SK-N-SH (cell line): ENCODE measurements around the gene BTG4. TPM values are rescaled to one million over a fixed set of nuclear protein-coding genes. Genes with fewer than 3 reads are reported as not detected.

Experiments
- CTCF ChIA-PET: fragments of 300-600, 350-600 bp; formaldehyde crosslinking; extraction: SDS; loops from one replicate; lab custom pipeline; 2021; lab: Yijun Ruan, JAX
- POLR2A ChIA-PET: fragments of 350-600 bp; sonication (Branson Sonifier 250); formaldehyde crosslinking; extraction: SDS; loops from one replicate; lab custom pipeline; 2020; ENCODE audit warnings: antibody characterized with exemption, inconsistent platforms; lab: Yijun Ruan, JAX
- DNase-seq: peaks from one replicate; pipeline ENCODE4 v3.0.0; 2012
- H2AFZ ChIP-seq: fragments of 200-600 bp; sonication (generic); 2 replicates; pipeline ENCODE4 v1.8.1; 2016; ENCODE audit warnings: antibody characterized with exemption, mild to moderate bottlenecking, low read depth
- H3F3A ChIP-seq: fragments of 200-600 bp; sonication (generic); replicated peaks from 2 replicates; pipeline ENCODE3; 2016; ENCODE audit warnings: antibody characterized with exemption, mild to moderate bottlenecking; ENCODE audit not compliant: insufficient read depth
- H3K27ac ChIP-seq, 2 experiments: fragments of 200-500 bp in 1 of 2; fragments of 200-600 bp in 1 of 2; sonication (Bioruptor generic) in 1 of 2; sonication (generic), shearing (Covaris generic) in 1 of 2; 2 replicates each; pipeline versions ENCODE4 v1.5.1 to v1.6.1; 2014 to 2016; ENCODE audit warnings: low read depth in 2 of 2, inconsistent platforms in 1 of 2, low read length in 1 of 2, mild to moderate bottlenecking in 1 of 2, mixed read lengths in 1 of 2
- H3K27me3 ChIP-seq: fragments of 200-600 bp; sonication (generic), shearing (Covaris generic); 2 replicates; pipeline ENCODE4 v1.6.1; 2016; ENCODE audit warnings: mixed run types; ENCODE audit not compliant: insufficient read depth
- H3K36me3 ChIP-seq, 2 experiments: fragments of 200-500 bp in 1 of 2; fragments of 200-600 bp in 1 of 2; sonication (Bioruptor generic) in 1 of 2; sonication (generic) in 1 of 2; replicated peaks in 1 of 2; 2 replicates each; pipeline versions ENCODE3 to v1.5.1; 2014 to 2016; ENCODE audit warnings: low read length in 1 of 2, mild to moderate bottlenecking in 1 of 2; ENCODE audit not compliant: insufficient read depth in 2 of 2, control insufficient read depth in 1 of 2
- H3K4me1 ChIP-seq, 2 experiments: fragments of 200-500 bp in 1 of 2; fragments of 200-600 bp in 1 of 2; sonication (Bioruptor generic) in 1 of 2; sonication (generic), shearing (Covaris generic) in 1 of 2; 2 replicates each; pipeline versions ENCODE4 v1.5.1 to v1.6.1; 2014 to 2016; ENCODE audit warnings: low read depth in 1 of 2, low read length in 1 of 2, mixed run types in 1 of 2; ENCODE audit not compliant: insufficient read depth in 2 of 2, control insufficient read depth in 1 of 2
- H3K4me2 ChIP-seq: fragments of 200-600 bp; sonication (generic), shearing (Covaris generic); 2 replicates; pipeline ENCODE4 v1.6.1; 2017; ENCODE audit warnings: mixed run types
- H3K4me3 ChIP-seq, 2 experiments: fragments of 200-500 bp in 1 of 2; fragments of 200-600 bp in 1 of 2; sonication (Bioruptor generic) in 1 of 2; sonication (generic), shearing (Covaris generic) in 1 of 2; 2 replicates each; pipeline versions ENCODE4 v1.5.1 to v1.8.1; 2014 to 2016; ENCODE audit warnings: low read depth in 2 of 2, inconsistent platforms in 1 of 2, low read length in 1 of 2, mild to moderate bottlenecking in 1 of 2, mixed read lengths in 1 of 2, moderate library complexity in 1 of 2
- H3K79me2 ChIP-seq: fragments of 200-600 bp; sonication (generic); 2 replicates; pipeline ENCODE4 v1.8.1; 2017; ENCODE audit warnings: mild to moderate bottlenecking; ENCODE audit not compliant: insufficient read depth
- H3K9ac ChIP-seq: fragments of 200-600 bp; sonication (generic); 2 replicates; pipeline ENCODE4 v1.6.1; 2017; ENCODE audit warnings: mixed run types
- H3K9me2 ChIP-seq: fragments of 200-600 bp; sonication (generic); 2 replicates; pipeline ENCODE4 v1.6.1; 2017; ENCODE audit warnings: mixed run types
- H3K9me3 ChIP-seq: fragments of 200-600 bp; sonication (generic); 2 replicates; pipeline ENCODE4 v1.6.1; 2017; ENCODE audit warnings: mixed run types, mild to moderate bottlenecking, moderate library complexity
- H4K20me1 ChIP-seq: fragments of 200-600 bp; sonication (generic); 2 replicates; pipeline ENCODE4 v1.6.1; 2017; ENCODE audit warnings: mild to moderate bottlenecking, mixed run types; ENCODE audit not compliant: insufficient read depth
- CTCF ChIP-seq: fragments of 200-600 bp; sonication (generic); IDR thresholded peaks from 2 replicates; pipeline ENCODE4 v1.6.1; 2017; ENCODE audit warnings: antibody characterized with exemption, mild to moderate bottlenecking, moderate library complexity
- ELF1 ChIP-seq: IDR thresholded peaks from 2 replicates; pipeline ENCODE4 v1.4.0; 2012
- EP300 ChIP-seq, 2 experiments: IDR thresholded peaks; 2 replicates each; pipeline versions ENCODE4 v1.4.0 to v1.6.1; 2012; ENCODE audit warnings: borderline replicate concordance in 1 of 2, low read depth in 1 of 2, low read length in 1 of 2
- EZH2phosphoT487 ChIP-seq: fragments of 200-600 bp; sonication (generic); IDR thresholded peaks from 2 replicates; pipeline ENCODE4 v1.6.1; 2017; ENCODE audit warnings: low read depth, mixed run types, mild to moderate bottlenecking, antibody characterized with exemption, moderate library complexity, borderline replicate concordance
- GABPA ChIP-seq: IDR thresholded peaks from 2 replicates; pipeline ENCODE4 v1.4.0; 2012; ENCODE audit warnings: low read depth, mild to moderate bottlenecking
- JUND ChIP-seq: IDR thresholded peaks from 2 replicates; pipeline ENCODE4 v1.4.0; 2012
- MAX ChIP-seq: IDR thresholded peaks from 2 replicates; pipeline ENCODE4 v1.4.0; 2012; ENCODE audit warnings: low read depth
- MXI1 ChIP-seq: IDR thresholded peaks from 2 replicates; pipeline ENCODE4 v1.6.1; 2012; ENCODE audit warnings: mild to moderate bottlenecking, low read depth, low read length, improper control_type of control experiment
- NFIC ChIP-seq: IDR thresholded peaks from 2 replicates; pipeline ENCODE4 v1.4.0; 2012; ENCODE audit warnings: borderline replicate concordance
- NRF1 ChIP-seq: IDR thresholded peaks from 2 replicates; pipeline ENCODE4 v1.6.1; 2012; ENCODE audit warnings: low read depth, mild to moderate bottlenecking, low read length
- POLR2AphosphoS5 ChIP-seq: IDR thresholded peaks from 2 replicates; pipeline ENCODE4 v1.6.1; 2012; ENCODE audit warnings: low read depth, low read length
- RCOR1 ChIP-seq: fragments of 150-350 bp; IDR thresholded peaks from 2 replicates; pipeline ENCODE4 v1.6.1; 2017; ENCODE audit warnings: antibody characterized with exemption, low read length
- REST ChIP-seq: IDR thresholded peaks from 2 replicates; pipeline ENCODE4 v1.6.1; 2012; ENCODE audit warnings: mild to moderate bottlenecking, low read depth, low read length, moderate library complexity
- RFX5 ChIP-seq: IDR thresholded peaks from 2 replicates; pipeline ENCODE4 v1.6.1; 2012; ENCODE audit warnings: mild to moderate bottlenecking, improper control_type of control experiment, low read length
- SIN3A ChIP-seq: IDR thresholded peaks from 2 replicates; pipeline ENCODE4 v1.6.1; 2012; ENCODE audit warnings: low read depth, mild to moderate bottlenecking, low read length, moderate library complexity, borderline replicate concordance
- TAF1 ChIP-seq: IDR thresholded peaks from 2 replicates; pipeline ENCODE4 v1.6.1; 2012; ENCODE audit warnings: low read depth, mild to moderate bottlenecking, low read length, moderate library complexity, borderline replicate concordance
- TCF12 ChIP-seq: IDR thresholded peaks from 2 replicates; pipeline ENCODE4 v1.4.0; 2012
- TEAD4 ChIP-seq: IDR thresholded peaks from 2 replicates; pipeline ENCODE4 v1.4.0; 2012; ENCODE audit warnings: mild to moderate bottlenecking, borderline replicate concordance; ENCODE audit not compliant: insufficient read depth
- USF2 ChIP-seq: fragments of 150-350 bp; IDR thresholded peaks from 2 replicates; pipeline ENCODE4 v1.6.1; 2017; ENCODE audit warnings: antibody characterized with exemption, low read length, low read depth, borderline replicate concordance
- YY1 ChIP-seq: IDR thresholded peaks from 2 replicates; pipeline ENCODE4 v1.4.0; 2012; ENCODE audit warnings: low read depth, mild to moderate bottlenecking
- ZBTB33 ChIP-seq: IDR thresholded peaks from 2 replicates; pipeline ENCODE4 v1.4.0; 2012; ENCODE audit warnings: low read depth, borderline replicate concordance
- WGBS: methylation state at CpG from one replicate; pipeline ENCODE4 v1.1.6; 2017; ENCODE audit warnings: low lambda C conversion rate; 5-methylcytosine and 5-hydroxymethylcytosine counted together
- polyA plus RNA-seq, 3 experiments: library from polyadenylated mRNA; depleted of rRNA; stranded (reverse); fragments of >200 nt; gene quantifications; 2 replicates each; pipeline ENCODE4 v1.2.3, GENCODE V29; 2012

BTG4 gene
- polyA plus RNA-seq, 1 of the 3 experiments (the other 2 are of a cell fraction), result 0.26 TPM

- Histone ChIP-seq H2AFZ (no peak overlapping the region), H3K9me2 (no peaks in the 10 kb centered on the region), H3K4me2 (no peak overlapping the region), H4K20me1 (no peaks in the 10 kb centered on the region), H3K36me3 (no peaks in the 10 kb centered on the region), H3K4me3 (no peak overlapping the region), H3K4me1 (peaks cover 0 to 4% of the 10 kb centered on the region in 2 experiments; a peak in 1 of 4 replicates), H3K27ac (no peak overlapping the region), H3K27me3 (no peaks in the 10 kb centered on the region), H3K9me3 (no peaks in the 10 kb centered on the region), H3K79me2 (no peaks in the 10 kb centered on the region), H3F3A (no peaks in the 10 kb centered on the region), H3K9ac (no peak overlapping the region)
- ChIA-PET CTCF (interaction anchor here (0.7 to 3.4 kb wide), 3 partner anchors 9 to 35 kb away, joined by 3 to 17 read pairs (median 3); no protein-coding TSS in a partner anchor), POLR2A (no interaction called here)
- 92% methylated on average over 4 of the region's 4 CpGs for WGBS
- TF ChIP-seq ELF1, result no peak
- no peak for TF ChIP-seq NRF1
- TF ChIP-seq YY1, result no peak
- no peak for TF ChIP-seq SIN3A
- TF ChIP-seq GABPA, result no peak
- no peak for TF ChIP-seq POLR2AphosphoS5
- no peak for TF ChIP-seq RFX5
- no peak for TF ChIP-seq NFIC
- TF ChIP-seq TEAD4, result no peak
- TF ChIP-seq EP300 (IDR thresholded peaks at IDR 0.05; ENCODE audit: borderline replicate concordance in 1 of 2, low read depth in 1 of 2, low read length in 1 of 2), result no peak
- no peak for TF ChIP-seq JUND
- no peak for TF ChIP-seq TAF1
- TF ChIP-seq RCOR1, result no peak
- TF ChIP-seq TCF12, result no peak
- TF ChIP-seq REST, result no peak
- TF ChIP-seq EZH2phosphoT487, result no peak
- no peak for TF ChIP-seq MXI1
- no peak for DNase-seq
These were observed 48.9 kb downstream of the BTG4 start for GRCh38 chr11:111463276-111463675.

- Histone ChIP-seq H3K4me1 (peaks cover 0 to 4% of the 10 kb centered on the region in 2 experiments; a peak in 1 of 4 replicates), H3K4me3 (no peak overlapping the region), H4K20me1 (no peaks in the 10 kb centered on the region), H3K27ac (no peak overlapping the region), H3K27me3 (no peaks in the 10 kb centered on the region), H3K9ac (no peak overlapping the region), H3K4me2 (no peak overlapping the region), H3K79me2 (no peaks in the 10 kb centered on the region), H3K9me3 (no peaks in the 10 kb centered on the region), H2AFZ (no peak overlapping the region), H3F3A (no peaks in the 10 kb centered on the region), H3K9me2 (no peaks in the 10 kb centered on the region), H3K36me3 (no peaks in the 10 kb centered on the region)
- DNase-seq, result peak; percentile 1
- ChIA-PET CTCF (interaction anchor here (1.4 to 1.7 kb wide), 2 partner anchors 9 to 16 kb away, joined by 3 to 5 read pairs; no protein-coding TSS in a partner anchor), POLR2A (no interaction called here)
- WGBS, result 58% methylated on average over 5 of the region's 5 CpGs
- TF ChIP-seq YY1, result no peak
- TF ChIP-seq ZBTB33, result no peak
- TF ChIP-seq CTCF, result no peak
- no peak for TF ChIP-seq USF2
- no peak for TF ChIP-seq MAX
- no peak for TF ChIP-seq ELF1
- no peak for TF ChIP-seq SIN3A
- TF ChIP-seq RCOR1, result no peak
These were observed 49.9 kb downstream of the BTG4 start for GRCh38 chr11:111462329-111462728.
